HG03025 (cell line): ENCODE measurements around the gene GPRC5C.

Source experiments
- ATAC-seq: cut with Tn5 transposase; IDR thresholded peaks from one replicate; pipeline ENCODE4 v1.9.1; 2021; ENCODE audit warnings: mild to moderate bottlenecking, moderate library complexity; ENCODE audit not compliant: unreplicated experiment, low FRiP score

GPRC5C gene, protein sequence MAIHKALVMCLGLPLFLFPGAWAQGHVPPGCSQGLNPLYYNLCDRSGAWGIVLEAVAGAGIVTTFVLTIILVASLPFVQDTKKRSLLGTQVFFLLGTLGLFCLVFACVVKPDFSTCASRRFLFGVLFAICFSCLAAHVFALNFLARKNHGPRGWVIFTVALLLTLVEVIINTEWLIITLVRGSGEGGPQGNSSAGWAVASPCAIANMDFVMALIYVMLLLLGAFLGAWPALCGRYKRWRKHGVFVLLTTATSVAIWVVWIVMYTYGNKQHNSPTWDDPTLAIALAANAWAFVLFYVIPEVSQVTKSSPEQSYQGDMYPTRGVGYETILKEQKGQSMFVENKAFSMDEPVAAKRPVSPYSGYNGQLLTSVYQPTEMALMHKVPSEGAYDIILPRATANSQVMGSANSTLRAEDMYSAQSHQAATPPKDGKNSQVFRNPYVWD

DNA sequence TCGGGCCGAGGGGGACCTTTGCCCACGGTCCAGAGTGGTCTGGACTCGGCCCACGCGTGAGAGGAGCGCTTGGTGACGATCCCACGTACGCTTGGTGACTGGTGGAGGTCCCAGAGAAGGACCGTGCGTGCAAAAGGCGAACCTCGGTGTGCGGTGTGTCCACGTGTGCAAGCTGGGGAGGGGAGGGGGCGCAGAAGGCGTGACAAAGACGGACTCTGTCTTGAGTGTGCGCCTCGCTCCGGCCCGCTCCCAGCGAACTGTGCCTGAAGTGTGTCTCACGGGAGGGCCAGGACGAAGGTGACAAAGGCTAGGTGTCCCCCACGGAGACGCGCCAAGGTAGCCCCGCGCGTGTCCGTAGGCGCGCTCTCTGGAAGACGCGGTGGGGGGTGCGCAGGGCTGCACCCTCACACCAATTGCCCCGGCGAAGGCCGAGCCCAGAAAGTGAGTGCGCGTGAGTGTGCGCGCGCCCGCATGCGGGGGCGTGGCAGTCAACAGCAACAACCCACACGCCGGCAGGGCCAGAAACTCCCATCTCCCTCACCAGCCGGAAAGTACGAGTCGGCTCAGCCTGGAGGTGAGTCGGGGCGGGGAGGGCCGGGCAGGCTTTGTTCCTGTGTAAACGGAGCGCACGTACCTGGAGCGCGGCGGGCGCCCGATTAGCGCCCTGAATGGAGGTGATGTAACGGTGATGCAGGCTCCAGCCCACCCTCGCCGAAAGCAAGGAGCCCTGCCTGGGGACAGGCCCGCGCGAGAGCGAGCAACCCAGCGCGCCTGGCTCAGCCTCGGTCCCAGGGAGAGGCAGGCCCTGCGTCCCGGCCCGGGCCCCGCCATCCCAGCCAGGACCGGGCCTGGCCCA lies at the start of gene GPRC5C:
TSS of gene GPRC5C (plus strand) at position 521 of the 856 bp plus-strand sequence. CDS start 7,689 bp downstream, outside the sequence.
- ATAC-seq, result no peak

DNA sequence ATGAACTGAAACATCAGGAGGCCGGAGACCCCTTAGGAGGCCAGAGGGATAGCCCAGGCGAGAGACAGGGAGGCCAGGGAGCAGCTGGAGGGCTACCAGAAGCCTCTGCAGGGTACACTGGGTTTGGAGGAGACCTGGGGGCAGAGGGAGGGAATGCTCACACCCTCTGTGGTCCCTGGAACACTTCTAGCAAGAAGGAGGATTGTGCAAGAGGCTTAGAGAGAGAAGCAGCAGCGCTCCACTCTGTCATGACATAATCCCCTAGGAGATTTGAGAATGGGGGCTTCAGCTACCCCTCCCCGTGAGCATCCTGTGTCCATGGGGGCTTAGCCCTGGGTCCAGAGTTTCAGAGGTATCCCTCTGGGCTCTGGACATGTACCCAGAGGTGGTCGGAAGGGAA lies 48.7 kb upstream of the GPRC5C start:
- ATAC-seq, result no peak

DNA sequence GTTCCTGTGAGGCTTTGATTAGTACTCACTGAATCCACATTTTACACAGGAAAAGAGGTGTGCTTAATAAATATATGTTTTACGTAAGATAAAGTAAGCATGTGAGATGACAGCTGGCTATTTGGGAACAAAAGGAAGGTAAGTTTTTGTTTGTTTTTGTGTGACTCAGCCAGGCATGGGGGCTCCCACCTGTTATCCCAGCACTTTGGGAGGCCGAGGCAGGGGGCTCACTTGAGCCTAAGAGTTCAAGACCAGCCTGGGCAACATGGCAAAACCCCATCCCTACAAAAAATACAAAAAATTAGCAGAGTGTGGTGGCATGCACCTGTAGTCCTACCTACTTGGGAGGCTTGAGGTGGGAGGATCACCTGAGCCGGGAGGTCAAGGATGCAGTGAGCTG lies 46.7 kb upstream of the GPRC5C start:
- ATAC-seq, result no peak

DNA sequence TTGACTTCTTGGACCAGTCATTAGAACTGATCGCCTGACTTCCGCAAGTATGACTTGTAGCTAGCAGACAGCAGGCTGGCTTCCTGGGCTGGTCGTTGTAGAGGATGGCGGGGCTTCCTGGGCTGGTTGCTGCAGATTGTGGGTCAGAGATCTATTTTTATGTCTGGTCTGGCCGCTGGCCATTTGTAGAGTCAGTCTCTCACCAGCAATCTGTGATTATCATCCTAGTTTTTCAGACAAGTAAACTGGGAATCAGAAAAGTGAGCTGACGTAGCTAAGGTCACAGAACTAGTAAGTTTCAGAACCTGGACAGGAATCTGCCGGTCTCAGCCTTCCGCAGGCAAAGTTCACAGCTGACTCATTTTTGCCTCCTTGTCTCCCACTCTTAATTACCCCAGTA lies 45.5 kb upstream of the GPRC5C start:
- no peak for ATAC-seq

DNA sequence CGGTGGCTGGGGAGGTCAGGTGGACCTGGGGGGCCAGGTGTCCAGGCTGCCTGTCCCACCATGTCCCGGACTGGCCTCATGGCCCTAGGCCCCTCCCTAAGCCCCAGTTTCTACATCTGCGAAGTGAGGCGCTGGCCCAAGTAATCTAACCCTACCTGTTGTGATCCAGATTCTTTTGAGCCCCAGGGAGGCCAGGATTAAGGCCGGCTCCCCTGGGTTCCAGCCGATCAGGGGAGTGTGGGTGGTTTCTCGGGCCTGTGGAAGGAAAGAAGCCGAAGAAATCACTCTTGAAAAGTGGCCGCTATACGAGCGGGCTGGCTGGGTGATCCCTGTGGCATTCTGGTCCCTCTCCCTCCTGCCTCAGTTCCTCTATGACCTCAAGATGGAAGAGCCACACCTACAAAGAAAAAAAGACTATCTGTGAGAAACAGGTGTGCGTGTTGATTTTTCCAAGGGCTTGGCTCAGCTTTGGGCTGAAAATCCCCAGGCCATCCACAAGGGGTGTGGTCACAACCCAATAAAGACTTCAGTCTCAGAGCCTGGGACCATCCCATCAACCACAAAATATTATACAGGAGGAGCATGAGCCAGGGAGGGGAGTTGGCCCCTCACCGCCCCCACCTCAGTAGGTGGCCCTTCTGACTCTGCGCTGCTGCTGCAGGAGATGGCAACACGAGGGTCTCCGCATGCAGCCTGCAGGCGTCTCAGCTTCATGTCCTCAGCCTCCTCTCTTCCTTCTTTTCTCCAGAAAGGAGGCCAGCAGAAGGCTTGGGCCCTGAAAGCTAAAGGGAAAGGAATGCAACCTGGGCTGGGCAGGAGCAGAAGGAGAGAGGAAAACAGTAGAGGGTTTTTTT lies 44.3 kb upstream of the GPRC5C start:
- no peak for ATAC-seq

DNA sequence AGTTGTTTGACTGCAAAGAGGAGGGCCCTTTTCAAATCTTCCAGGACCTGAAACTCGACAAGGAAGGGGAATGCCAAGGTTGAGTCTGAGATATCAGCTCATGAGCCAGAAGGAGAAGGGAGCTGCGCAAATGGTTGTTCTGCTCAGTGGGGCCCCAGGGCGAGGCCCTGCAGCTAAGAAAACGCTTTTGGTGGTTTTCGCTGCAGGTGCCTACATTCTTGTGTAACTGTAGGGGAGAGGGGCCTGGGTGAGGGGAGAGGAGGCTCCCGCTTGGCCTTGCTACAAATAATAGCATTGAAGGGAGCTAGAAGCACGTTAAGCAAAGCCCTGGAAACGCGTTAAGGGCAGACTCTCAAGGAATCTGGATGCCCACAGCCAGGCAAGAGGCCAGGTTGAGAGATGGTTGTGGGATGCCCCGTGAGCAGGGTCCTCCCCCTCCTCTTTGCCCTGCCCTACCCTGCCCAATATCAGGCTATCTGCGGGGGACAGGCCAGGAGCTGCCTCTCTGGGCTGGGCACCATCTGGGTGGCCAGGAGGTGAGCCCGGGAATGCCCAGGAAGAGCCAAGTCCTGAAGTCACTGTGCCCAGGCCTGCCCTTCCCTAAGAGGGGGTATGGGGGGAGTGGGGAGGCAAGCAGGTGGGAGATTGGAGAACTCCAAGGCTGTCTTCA lies 42.7 kb upstream of the GPRC5C start:
- no peak for ATAC-seq

DNA sequence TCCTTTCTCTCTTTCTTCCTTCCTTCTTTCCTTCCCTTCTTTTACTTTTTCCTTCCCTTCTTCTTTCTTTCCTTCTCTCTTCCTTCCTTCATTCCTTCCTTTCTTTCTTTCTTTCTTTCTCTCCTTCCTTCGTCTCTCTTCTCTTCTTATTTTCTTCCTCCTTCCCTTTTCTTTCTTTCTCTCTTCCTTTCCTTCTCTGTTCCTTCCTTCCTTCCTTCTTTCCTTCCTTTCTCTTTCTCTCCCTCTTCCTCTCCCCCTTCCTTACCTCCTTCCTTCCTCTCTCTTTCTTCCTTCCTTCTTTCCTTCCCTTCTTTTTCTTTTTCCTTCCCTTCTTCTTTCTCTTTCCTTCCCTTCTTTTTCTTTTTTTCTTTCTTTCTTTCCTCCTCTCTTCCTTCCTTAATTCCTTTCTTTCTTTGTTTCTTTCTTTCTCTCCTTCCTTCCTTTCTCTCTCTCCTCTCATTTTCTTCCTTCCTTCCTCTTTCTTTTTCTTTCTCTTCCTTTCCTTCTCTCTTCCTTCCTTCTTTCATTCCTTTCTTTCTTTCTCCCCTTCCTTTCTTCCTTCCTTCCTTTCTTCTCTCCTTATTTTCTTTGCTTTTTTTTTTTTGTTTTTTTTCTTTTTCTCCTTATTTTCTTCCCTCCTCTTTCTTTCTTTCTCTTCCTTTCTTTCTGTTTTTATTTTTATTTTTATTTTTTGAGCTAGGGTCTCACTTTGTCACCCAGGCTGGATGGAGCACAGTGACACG lies 41.8 kb upstream of the GPRC5C start:
- no peak for ATAC-seq

DNA sequence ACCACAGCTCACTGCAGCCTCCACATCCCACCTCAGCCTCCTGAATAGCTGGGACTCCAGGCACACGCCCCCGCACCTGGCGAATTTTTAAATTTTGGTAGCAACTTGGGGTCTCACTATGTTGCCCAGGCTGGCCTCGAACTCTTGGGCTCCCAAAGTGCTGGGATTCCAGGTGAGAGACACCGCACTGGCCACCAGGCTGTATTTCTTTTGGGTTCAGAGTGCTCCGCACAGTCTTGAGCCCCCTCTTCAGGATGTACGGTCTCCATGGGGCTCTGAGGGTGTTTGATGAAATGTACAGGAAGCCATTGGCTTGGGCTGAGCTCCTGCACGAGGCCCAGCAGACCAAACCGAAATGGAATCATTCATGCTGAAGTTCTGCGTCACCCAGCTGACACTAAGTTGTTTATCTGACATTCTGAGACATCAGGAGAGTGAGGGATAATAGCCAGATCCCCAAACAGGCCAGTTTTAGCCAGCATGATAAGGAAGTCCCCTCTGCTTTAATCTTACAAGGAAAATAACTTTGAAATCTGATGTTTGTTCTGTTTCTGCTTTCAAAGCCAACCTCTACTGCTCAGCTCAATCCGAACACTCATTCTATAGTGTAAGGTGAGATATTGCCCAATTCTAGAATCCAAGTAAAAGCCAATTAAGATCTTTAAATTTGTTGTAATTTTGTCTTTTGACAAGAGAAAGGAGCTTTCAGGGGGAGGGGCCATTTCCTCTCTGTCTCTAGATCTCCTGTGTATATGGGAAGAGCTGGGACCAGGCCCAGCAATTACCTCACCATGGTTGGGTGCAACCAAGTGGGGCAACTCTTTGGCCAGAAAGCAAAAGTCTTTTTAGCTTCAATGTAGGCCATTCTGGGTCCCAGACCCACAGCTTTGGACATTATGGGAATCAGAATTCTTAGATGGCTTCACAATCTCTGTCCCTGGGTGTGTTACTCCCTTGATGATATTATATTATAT lies 40.9 kb upstream of the GPRC5C start:
- no peak for ATAC-seq

DNA sequence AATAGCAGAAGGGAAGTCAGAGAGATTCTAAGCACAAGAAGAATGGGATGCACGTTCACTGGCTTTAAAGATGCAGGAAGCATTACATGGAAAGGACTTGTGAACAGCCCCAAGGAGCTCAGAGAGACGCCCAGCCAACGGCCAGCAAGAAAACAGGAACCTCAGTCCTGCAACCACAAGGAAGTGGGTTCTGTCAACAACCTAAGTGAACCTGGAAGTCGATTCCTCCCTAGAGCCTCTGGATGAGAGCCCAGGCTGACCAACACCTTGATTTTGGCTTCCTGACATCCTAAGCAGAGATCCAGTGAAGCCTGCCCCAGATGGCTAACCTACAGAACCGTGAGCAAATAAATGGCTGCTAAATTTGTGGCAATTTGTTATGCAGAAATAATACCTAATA lies 40.1 kb upstream of the GPRC5C start:
- ATAC-seq, result no peak

DNA sequence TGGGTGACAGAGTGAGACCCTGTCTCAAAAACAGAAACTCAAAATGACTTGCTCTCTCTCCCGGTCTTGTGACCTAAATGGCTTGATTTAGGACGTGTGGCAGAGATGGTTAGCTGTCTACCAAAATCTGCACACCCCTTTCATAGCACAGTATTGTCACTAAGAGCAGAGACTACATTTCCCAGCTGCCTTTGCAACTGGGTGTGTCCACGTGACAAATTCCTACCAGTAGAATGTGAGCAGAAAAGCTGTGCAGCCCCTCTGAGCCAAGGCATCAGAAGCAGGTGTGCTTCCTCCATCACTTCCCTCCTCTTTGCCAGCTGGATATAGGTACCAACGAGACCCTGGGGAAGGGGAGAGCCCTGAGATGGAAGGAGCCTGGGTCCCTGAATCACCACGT lies 39.0 kb upstream of the GPRC5C start:
- no peak for ATAC-seq

DNA sequence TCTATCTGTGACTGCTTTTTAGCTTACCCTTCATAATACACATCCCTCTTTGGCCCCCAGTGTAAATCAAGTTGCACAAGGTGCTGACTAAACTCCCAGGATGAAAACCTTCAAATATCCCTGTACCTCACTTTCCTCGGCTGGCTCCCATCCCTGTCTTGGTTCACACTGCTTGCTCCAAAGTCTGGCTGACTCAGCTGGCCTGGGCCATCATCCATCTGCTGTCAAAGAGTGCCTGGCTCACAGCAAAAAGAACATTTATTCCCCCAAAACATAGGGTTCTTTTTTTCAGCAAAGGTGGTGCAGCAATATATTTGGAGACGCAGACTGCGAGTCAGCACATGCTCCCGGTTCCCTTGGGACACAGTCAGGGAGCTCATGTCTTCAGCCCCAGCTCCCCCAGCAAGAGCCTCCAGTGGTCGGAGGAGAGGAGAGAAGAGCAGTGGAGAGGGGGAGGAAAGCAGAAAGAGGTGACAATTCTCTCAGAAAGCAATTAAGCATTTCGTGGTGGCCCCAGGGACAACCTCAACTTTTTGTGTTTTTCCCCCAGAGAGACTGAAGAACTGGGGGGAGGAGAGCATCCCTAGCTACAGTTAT lies 38.4 kb upstream of the GPRC5C start:
- no peak for ATAC-seq

DNA sequence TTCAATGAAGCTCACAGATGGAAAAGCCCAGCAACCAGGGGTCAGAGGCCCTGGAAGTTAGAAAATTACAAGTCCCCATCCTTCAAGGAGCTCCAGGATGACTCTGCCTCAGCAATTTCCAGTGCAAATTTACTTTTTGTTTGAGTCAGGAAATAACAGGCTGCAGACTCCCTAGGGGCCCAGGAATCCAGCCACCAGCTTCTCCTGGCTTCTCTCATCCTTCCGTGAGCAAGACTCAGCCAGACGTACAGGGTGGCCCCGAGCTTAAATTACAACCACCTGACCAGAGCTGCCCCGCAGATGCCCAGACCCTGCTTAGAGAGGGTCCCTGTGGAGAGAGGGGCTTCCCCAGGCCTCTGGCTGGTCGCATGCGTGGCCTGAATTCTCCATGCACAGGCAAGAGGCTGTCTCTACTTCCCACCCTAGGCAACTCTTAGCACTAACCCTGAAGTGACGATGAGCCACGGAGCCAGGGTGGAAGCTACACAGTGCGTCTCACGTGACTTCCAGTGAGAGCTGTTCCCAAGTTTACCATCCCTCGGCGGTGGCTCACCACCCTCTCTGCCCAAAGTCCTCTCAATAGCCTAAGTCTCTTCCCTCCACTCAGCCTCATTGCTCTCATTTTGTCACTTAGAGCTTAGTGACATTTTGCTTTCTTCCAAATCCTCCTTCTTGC lies 37.5 kb upstream of the GPRC5C start:
- no peak for ATAC-seq

DNA sequence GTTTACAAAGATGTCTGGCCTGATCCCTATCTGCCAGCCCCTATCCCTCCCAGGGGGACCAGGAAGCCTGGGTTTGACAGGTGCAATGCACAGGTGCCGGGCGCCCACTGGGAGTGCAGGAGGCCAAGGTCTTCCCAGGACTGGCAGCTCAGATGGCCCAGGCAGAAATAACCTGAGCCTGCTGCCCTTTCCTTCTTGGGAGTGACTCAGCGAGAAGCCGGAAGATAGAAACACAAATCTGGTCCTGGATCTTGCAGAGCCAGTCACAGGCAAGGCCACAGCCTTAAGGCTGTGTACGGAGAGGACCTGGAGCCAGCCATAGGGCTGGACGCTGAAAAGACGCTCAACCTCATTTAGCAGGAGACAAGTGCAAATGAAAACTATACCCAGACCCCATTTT lies 36.9 kb upstream of the GPRC5C start:
- no peak for ATAC-seq

DNA sequence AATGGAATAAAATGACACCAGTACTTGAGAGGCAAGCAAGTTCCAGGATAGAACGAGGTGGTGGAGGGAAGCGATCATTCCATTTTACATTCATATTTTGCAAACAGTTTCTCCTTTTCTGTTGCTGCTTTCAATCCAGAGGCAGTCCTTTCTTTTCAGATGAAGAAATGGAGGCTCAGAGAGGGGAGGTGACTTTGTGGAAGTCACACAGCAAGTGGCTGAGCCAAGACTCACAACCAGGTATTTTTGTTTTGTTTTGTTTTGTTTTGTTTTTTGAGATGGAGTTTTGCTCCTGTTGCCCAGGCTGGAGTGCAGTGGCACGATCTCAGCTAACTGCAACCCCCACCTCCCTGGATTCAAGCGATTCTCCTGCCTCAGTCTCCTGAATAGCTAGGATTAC lies 35.3 kb upstream of the GPRC5C start:
- ATAC-seq, result no peak

DNA sequence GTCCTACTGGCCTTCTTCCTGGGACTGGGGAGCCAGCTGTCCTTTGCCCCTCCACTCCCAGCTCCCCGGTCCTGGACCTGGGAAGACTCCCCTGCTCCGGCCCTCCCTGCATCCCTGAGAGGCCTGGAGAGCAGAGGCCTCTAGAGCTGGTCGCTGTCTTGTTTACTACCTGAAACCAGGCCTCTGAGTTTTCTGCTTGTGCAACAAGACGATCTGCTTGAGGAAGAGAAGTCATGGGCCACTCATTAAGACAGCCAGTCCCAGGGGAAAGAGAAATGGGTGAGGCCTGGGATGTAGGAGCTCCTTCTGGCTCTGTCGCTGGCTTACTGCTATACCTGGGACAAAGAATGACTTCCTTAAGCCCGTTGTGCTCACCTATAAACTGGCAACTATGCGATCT lies 29.8 kb upstream of the GPRC5C start:
- ATAC-seq, result no peak

DNA sequence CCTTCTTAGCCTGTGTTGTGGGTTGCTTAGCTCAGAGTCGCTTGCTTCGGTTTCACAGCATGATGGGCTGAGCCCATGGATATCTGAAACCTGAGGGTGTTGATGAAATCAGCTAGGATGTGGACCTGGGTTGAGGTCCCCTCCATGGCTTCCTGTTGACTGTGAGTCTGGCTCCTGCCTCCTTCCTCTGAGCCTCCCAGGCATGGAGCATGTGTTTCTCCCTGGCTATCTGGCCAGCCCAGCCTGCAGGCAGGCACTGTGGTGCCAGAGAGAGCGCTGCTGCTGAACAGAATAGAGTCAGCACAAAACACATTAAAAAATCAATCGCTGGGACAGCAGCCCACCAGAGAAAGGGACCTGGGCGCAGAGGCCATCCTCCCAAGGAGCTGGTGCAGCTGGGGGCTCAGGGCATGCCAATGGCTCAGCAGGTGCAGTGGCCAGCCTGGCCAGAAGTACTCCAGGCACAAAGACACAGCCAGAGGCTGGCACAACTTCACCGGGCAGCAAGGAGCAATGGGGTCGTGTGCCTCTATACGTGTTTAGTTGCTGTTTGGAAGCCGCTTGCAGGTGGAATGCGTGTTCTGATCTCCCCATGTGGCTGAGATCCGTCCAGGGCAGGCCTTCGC lies 28.3 kb upstream of the GPRC5C start:
- no peak for ATAC-seq

DNA sequence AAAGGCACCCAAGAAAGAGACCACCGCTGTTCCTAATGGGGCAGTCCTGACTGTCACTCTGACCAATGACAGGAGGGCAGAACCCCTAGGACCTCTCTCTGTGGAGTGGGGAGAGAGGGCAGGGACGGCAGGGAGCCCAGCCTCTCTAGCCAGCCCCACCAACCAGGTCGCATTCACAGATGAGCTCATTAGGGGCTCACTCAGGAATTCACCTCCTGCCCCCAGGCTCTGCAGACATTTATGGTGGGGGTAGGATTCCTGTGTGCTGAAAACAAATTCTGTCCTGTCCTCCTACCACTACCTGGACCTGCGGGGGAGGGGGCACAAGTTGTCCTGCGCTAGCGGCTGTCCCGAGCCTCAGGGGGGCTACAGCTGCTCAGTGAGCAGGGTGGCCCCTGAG lies 27.7 kb upstream of the GPRC5C start:
- ATAC-seq, result no peak
